Heart right ventricle (tissue), 16 donors: ENCODE results near the gene MBOAT2. TPM values are rescaled to one million over a fixed set of nuclear protein-coding genes. Genes with fewer than 3 reads are reported as not detected.

Experiments
- ATAC-seq, 8 donors: fragments of 200-7000 bp; cut with Tn5 transposase; one replicate each; pipeline ENCODE4 v1.9.1; 2020; ENCODE audit warnings: mild to moderate bottlenecking in 8 of 8, moderate library complexity in 8 of 8, moderate number of reproducible peaks in 1 of 8
- DNase-seq, 2 donors: peaks; one replicate each; pipeline ENCODE4 v3.0.0-alpha.2; 2020
- H3K27ac ChIP-seq, 10 donors: fragments of 200-600 bp; sonication (generic) in 2 of 10; one replicate each; pipeline versions ENCODE4 v1.5.0 to v1.8.0; 2020 to 2022; ENCODE audit warnings: mild to moderate bottlenecking in 3 of 10
- H3K27me3 ChIP-seq, 7 donors: fragments of 200-600 bp; one replicate each; pipeline ENCODE4 v1.8.0; 2021 to 2022; ENCODE audit warnings: mild to moderate bottlenecking in 2 of 7
- H3K36me3 ChIP-seq, 9 donors: fragments of 200-600 bp; sonication (generic) in 1 of 9; one replicate each; pipeline versions ENCODE4 v1.5.0 to v1.8.0; 2020 to 2022; ENCODE audit warnings: mild to moderate bottlenecking in 2 of 9
- H3K4me1 ChIP-seq, 9 donors: fragments of 200-600 bp; sonication (generic) in 1 of 9; one replicate each; pipeline versions ENCODE4 v1.5.0 to v1.8.0; 2020 to 2022; ENCODE audit warnings: mild to moderate bottlenecking in 4 of 9
- H3K4me3 ChIP-seq, 10 donors: fragments of 200-600 bp; sonication (generic) in 2 of 10; one replicate each; pipeline versions ENCODE4 v1.5.0 to v1.8.0; 2020 to 2022; ENCODE audit warnings: mild to moderate bottlenecking in 7 of 10, moderate library complexity in 2 of 10
- H3K9me3 ChIP-seq, 11 donors: fragments of 200-600 bp in 10 of 11; sonication (generic) in 2 of 11; one replicate each; pipeline versions ENCODE4 v1.5.0 to v1.8.0; 2013 to 2022; ENCODE audit warnings: mild to moderate bottlenecking in 2 of 11, control low read depth in 1 of 11, moderate library complexity in 1 of 11
- CTCF ChIP-seq, 9 donors: fragments of 200-600 bp; sonication (generic) in 2 of 9; IDR thresholded peaks; one replicate each; pipeline versions ENCODE4 v1.5.0 to v1.8.0; 2021 to 2022; ENCODE audit warnings: antibody characterized with exemption in 9 of 9, mild to moderate bottlenecking in 5 of 9, moderate library complexity in 1 of 9
- WGBS, 2 donors: extraction: QIAGEN DNeasy Blood & Tissue Kit; methylation state at CpG; one replicate each; pipeline ENCODE4 v1.1.7; 2013; ENCODE audit warnings: inconsistent platforms in 1 of 2; 5-methylcytosine and 5-hydroxymethylcytosine counted together
- intact Hi-C, 10 donors: fragments of 100-400 bp; cut with DNase I; formaldehyde crosslinking; loops; one replicate each; pipeline versions ENCODE4 v1.11.1 to v1.14.2; 2022
- polyA plus RNA-seq, 2 donors: library from polyadenylated mRNA; stranded (reverse); fragments of 200-250 nt; gene quantifications; one replicate each; pipeline ENCODE4 v1.2.3, GENCODE V29; 2013
- total RNA-seq, 10 donors: library from RNA; stranded (reverse); fragmentation: NEBNext Ultra II Directional in 3 of 10; extraction: Animal tissue kit (Norgen Biotek cat#: 25700) in 3 of 10; gene quantifications; one replicate each; pipeline versions ENCODE4 v1.2.1 to v1.2.4, GENCODE V29; 2021 to 2023
- donor health status: Arrhythmogenic right ventricular cardiomyopathy.
- donor health status: ischemic (EF 13 %, LVEDD 7.1; RV severe dilation, severe dysfunction).
- donor health status: healthy with polysubstance abuse.
- donor health status: DM: no; HTN: yes; CAD: no.
- donor health status: DM: no; HTN: no; CAD: no.
- donor health status: ischemic (EF 25% LVEDD 6.9; RV normal size, moderate dysfunction).
- donor health status: ischemic (EF 25% LVEDD 5.7; RV mildly dilated, moderate dysfunction).
- donor health status: healthy.
- donor health status: DM: yes; HTN: yes; CAD: no.
- donor health status: Ischemic cardiomyopathy.
- donor health status: ischemic (EF 35%, LVEDD 5.7; RV mildly dilated, moderate dysfunction).
- donor health status: nonischemic (EF 11% LVEDD 7.7; RV severe dilation, severe dysfunction).
- donor health status: DM: yes; HTN: yes; CAD: no.
- donor health status: PGD.
- donor health status: ischemic (EF 29% LVEDD 5.4; RV normal size, mild dysfunction).
- donor health status: nonischemic (EF 23%, LVEDD 6.1; RV moderate dilation, normal function).

Gene MBOAT2
- total and polyA plus RNA-seq, 12 donors = 6.3 to 35.3 (median 18.4) TPM

- intact Hi-C loops = no loop called here
- TF ChIP-seq CTCF (IDR thresholded peaks at IDR 0.05) = no peak
- DNase-seq = no peak
- Histone ChIP-seq H3K4me1 (peaks cover 7 to 68% (median 53%) of the 10 kb centered on the region in 9 donors), H3K36me3 (no peaks in the 10 kb centered on the region), H3K4me3 (peak overlapping the region in 7 of 10 donors; percentile 86 to 100 (median 96)), H3K27me3 (no peaks in the 10 kb centered on the region), H3K9me3 (no peaks in the 10 kb centered on the region), H3K27ac (no peak overlapping the region)
- ATAC-seq = no peak
These were observed 168.2 kb downstream of the MBOAT2 start for GRCh38 chr2:8835279-8835678.

GRCh38 chr2:8833853-8834252 is 169.6 kb downstream of the MBOAT2 start:
- peaks cover 7 to 82% (median 56%) of the 10 kb centered on the region in 9 donors for H3K4me1 ChIP-seq

GRCh38 chr2:8831516-8831915 is 172.0 kb downstream of the MBOAT2 start:
- 64 to 73% methylated on average over 2 of the region's 2 CpGs for WGBS, 2 donors
- Histone ChIP-seq H3K4me1 (peaks cover 5 to 85% (median 59%) of the 10 kb centered on the region in 9 donors), H3K4me3 (no peak overlapping the region), H3K27ac (peak overlapping the region in 1 of 10 donors; percentile 2), H3K27me3 (no peaks in the 10 kb centered on the region), H3K9me3 (no peaks in the 10 kb centered on the region), H3K36me3 (peaks cover 0 to 10% (median 0%) of the 10 kb centered on the region in 9 donors)
- ATAC-seq (no peak), DNase-seq (no peak)
- intact Hi-C loops = no loop called here
- no peak for TF ChIP-seq CTCF (IDR thresholded peaks at IDR 0.05)

More at GRCh38 chr2:8833853-8834252, 169.6 kb downstream of the MBOAT2 start:
- WGBS, 2 donors = 50 to 61% methylated on average over 7 of the region's 7 CpGs
- Histone ChIP-seq H3K4me3 (peak overlapping the region in 4 of 10 donors; percentile 1 to 15 (median 9)), H3K36me3 (no peaks in the 10 kb centered on the region), H3K27me3 (no peaks in the 10 kb centered on the region), H3K9me3 (no peaks in the 10 kb centered on the region), H3K27ac (peak overlapping the region in 3 of 10 donors; percentile 5 to 18 (median 7))
- TF ChIP-seq CTCF (IDR thresholded peaks at IDR 0.05) = no peak
- ATAC-seq = no peak
- DNase-seq = no peak
- intact Hi-C loops = no loop called here

- H3K27ac ChIP-seq = no peak overlapping the region
- H3K9me3 ChIP-seq = no peaks in the 10 kb centered on the region
- intact Hi-C loops = no loop called here
- ATAC-seq (peak in 1 of 8 donors; percentile 12), DNase-seq (no peak)
- no peaks in the 10 kb centered on the region for H3K27me3 ChIP-seq
- WGBS, 2 donors = 78 to 85% methylated on average over 2 of the region's 2 CpGs
- no peak for TF ChIP-seq CTCF (IDR thresholded peaks at IDR 0.05)
- peaks cover 0 to 45% (median 9%) of the 10 kb centered on the region in 9 donors for H3K36me3 ChIP-seq
- H3K4me3 ChIP-seq = no peak overlapping the region
- H3K4me1 ChIP-seq = peaks cover 3 to 49% (median 31%) of the 10 kb centered on the region in 9 donors
These were observed 175.8 kb downstream of the MBOAT2 start for GRCh38 chr2:8827729-8828128.
